ENCODE data around the gene SEL1L3. TPM values are rescaled to one million over a fixed set of nuclear protein-coding genes. Genes with fewer than 3 reads are reported as not detected.
"Not testable (repeated sequence)": the region's sequence is repeated elsewhere in the genome, so short reads cannot be mapped to it uniquely, and the experiment has no call there.

SEL1L3 gene
- total RNA-seq: 61.3 and 62.7 TPM in 2 replicates
- long read RNA-seq, partial matches to known transcripts: 26 of 30 reads
- long read RNA-seq, other reads (novel, unspliced or antisense): 2 of 30 reads

DNA sequence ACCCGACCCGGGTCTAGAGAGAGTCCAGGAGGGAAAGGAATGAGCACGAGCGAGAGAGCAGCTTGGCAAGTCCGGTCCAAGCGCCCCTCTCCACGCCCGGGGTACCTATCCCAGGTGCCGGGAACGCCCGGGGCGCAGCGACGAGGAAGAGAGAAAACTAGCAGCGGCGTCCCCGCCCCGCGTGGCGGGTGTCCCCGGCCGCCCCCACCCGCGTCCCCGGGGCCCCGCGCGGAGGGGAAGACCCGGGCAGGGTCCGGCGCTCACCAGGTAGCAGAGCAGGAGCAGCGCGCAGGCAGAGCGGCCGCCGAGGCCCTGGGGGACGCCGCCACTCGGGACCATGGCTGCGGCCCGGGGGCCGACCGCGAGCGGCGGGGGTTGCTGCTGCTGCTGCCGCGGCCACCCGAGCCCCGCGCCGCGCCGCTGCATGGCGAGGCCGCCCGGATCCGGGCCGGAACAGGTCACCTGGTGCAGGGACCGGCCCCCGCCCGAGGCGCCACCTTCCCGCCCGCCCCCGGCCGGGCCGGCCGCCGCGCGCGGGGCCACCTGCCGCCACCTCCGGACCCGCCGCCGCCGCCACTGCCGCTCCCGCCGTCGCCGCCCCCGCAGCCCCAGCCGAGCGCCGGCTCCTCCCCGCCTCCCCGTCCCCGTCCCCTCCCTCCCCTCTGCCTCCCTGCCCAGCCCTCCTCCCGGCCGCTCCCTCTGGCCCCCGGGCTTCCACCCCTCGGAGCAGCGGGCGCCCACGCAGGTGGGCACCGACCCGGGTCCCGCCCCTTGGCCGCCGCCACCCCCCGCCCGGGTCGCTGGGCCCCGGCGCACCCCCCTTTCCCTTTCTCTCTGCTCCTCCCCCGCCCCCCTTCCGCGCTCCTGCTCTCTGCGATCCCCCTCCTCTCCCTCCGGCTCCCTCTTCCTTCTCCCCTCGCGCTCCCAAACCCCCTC lies at the start of gene SEL1L3:
TSS of gene SEL1L3 (minus strand) at position 578 of the 936 bp plus-strand sequence. CDS start at position 426, 152 bp downstream.
- Mint-ChIP-seq H3K36me3 (ENCODE audit: insufficient read depth) (peaks cover 2% of the 10 kb centered on the region), H3K27me3 (peaks cover 21% of the 10 kb centered on the region), H3K4me1 (ENCODE audit: low read depth) (peaks cover 19% of the 10 kb centered on the region), H3K4me3 (ENCODE audit: low read depth) (peak within 1 kb of the TSS; percentile 90), H3K9me3 (ENCODE audit: low read depth) (no peaks in the 10 kb centered on the region), H3K27ac (peak within 1 kb of the TSS; percentile 94)
- DNase-seq (ENCODE audit: low spot score, unreplicated experiment): peak; percentile 53
- no peak for TF ChIP-seq CTCF (IDR thresholded peaks at IDR 0.05; ENCODE audit: unreplicated experiment)

GRCh38 chr4:25911356-25911755 lies 48.6 kb upstream of the SEL1L3 start:
- H3K36me3 Mint-ChIP-seq (ENCODE audit: insufficient read depth): no peaks in the 10 kb centered on the region
- peaks cover 17% of the 10 kb centered on the region for H3K27me3 Mint-ChIP-seq
- H3K4me1 Mint-ChIP-seq (ENCODE audit: low read depth): peaks cover 8% of the 10 kb centered on the region
- peaks cover 10% of the 10 kb centered on the region for H3K9me3 Mint-ChIP-seq (ENCODE audit: low read depth)
- no peak overlapping the region for H3K4me3 Mint-ChIP-seq (ENCODE audit: low read depth)
- no peak overlapping the region for H3K27ac Mint-ChIP-seq
- no peak for DNase-seq (ENCODE audit: low spot score, unreplicated experiment)
- no peak for TF ChIP-seq CTCF (IDR thresholded peaks at IDR 0.05; ENCODE audit: unreplicated experiment)

- Mint-ChIP-seq H3K36me3 (ENCODE audit: insufficient read depth) (no peaks in the 10 kb centered on the region), H3K27me3 (peaks cover 17% of the 10 kb centered on the region), H3K27ac (no peak overlapping the region), H3K4me3 (ENCODE audit: low read depth) (no peak overlapping the region), H3K9me3 (ENCODE audit: low read depth) (peaks cover 10% of the 10 kb centered on the region), H3K4me1 (ENCODE audit: low read depth) (peaks cover 2% of the 10 kb centered on the region)
- no peak for DNase-seq (ENCODE audit: low spot score, unreplicated experiment)
- no peak for TF ChIP-seq CTCF (IDR thresholded peaks at IDR 0.05; ENCODE audit: unreplicated experiment)
Observed at GRCh38 chr4:25908491-25908901, 45.7 kb upstream of the SEL1L3 start.

DNA sequence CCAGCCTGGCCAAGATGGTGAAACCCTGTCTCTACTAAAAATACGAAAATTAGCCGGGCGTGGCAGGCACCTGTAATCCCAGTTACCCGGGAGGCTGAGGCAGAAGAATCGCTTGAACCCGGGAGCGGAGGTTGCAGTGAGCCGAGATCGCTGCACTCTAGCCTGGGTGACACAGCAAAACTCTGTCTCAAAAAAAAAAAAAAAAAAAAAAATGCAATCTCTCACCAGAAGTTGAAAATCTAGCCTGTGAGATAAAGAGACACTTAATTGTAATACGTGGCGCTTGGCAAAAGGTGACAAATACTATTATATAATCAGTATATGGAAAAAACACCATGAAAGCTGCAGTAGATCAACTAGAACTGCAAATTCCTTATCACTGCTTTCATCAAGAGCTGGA lies 43.3 kb upstream of the SEL1L3 start:
- not testable (repeated sequence) for H3K4me1 Mint-ChIP-seq (ENCODE audit: low read depth); H3K27me3 Mint-ChIP-seq; H3K36me3 Mint-ChIP-seq (ENCODE audit: insufficient read depth); DNase-seq (ENCODE audit: low spot score, unreplicated experiment); H3K27ac Mint-ChIP-seq; H3K4me3 Mint-ChIP-seq (ENCODE audit: low read depth)
- H3K9me3 Mint-ChIP-seq (ENCODE audit: low read depth): peaks cover 10% of the 10 kb centered on the region

DNA sequence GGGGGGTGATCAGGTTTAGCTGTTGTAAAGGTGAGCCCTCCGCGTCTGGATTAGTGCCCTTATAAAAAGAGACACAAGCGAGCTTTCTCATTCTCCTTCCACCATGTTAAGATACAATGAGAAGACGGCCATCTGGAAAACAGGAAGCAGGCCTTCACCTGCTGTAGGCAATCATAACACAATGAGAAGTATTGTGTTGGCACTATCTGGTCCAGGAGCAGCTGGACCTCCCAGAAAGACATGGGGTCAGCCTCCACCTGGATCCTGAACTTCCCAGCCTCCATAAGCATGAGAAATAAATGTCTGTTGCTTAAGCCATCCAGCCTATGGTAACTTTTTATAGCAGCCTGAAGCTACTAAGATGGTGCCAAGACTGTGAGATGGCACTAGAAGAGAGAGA lies 42.6 kb upstream of the SEL1L3 start:
- peaks cover 6% of the 10 kb centered on the region for H3K27me3 Mint-ChIP-seq
- TF ChIP-seq CTCF (IDR thresholded peaks at IDR 0.05; ENCODE audit: unreplicated experiment): no peak
- no peak overlapping the region for H3K4me3 Mint-ChIP-seq (ENCODE audit: low read depth)
- no peak overlapping the region for H3K27ac Mint-ChIP-seq
- no peaks in the 10 kb centered on the region for H3K4me1 Mint-ChIP-seq (ENCODE audit: low read depth)
- H3K36me3 Mint-ChIP-seq (ENCODE audit: insufficient read depth): no peaks in the 10 kb centered on the region
- no peak for DNase-seq (ENCODE audit: low spot score, unreplicated experiment)
- peaks cover 10% of the 10 kb centered on the region for H3K9me3 Mint-ChIP-seq (ENCODE audit: low read depth)
